ENCODE results near the gene ARMH4.

- TF ChIP-seq CTCF (IDR thresholded peaks at IDR 0.05) = no peak
- TF ChIP-seq EP300 (IDR thresholded peaks at IDR 0.05; ENCODE audit: low read depth) = no peak
- no peak for TF ChIP-seq POLR2AphosphoS5 (IDR thresholded peaks at IDR 0.05)
Measured at GRCh38 chr14:58118097-58118815, 33.8 kb downstream of the ARMH4 start.

All from transverse colon (tissue), 4 donors.